OCI-LY3 (cell line): Measurements from ENCODE around the gene REELD1.

Source experiments
- H2AFZ ChIP-seq: fragments of 200-600, 300-600 bp; shearing (Covaris generic); 2 replicates; pipeline ENCODE4 v1.6.0; 2014; ENCODE audit warnings: antibody characterized with exemption, low read depth, low read length
- H3K27ac ChIP-seq: fragments of 200-600, 300-600 bp; sonication (generic); 2 replicates; pipeline ENCODE4 v1.5.1; 2014; ENCODE audit warnings: mild to moderate bottlenecking, low read length, moderate library complexity, mixed read lengths
- H3K27me3 ChIP-seq: fragments of 200-600, 300-600 bp; sonication (generic); 2 replicates; pipeline ENCODE4 v1.6.1; 2014; ENCODE audit warnings: low read depth, low read length, mixed read lengths
- H3K36me3 ChIP-seq: fragments of 200-600, 300-600 bp; sonication (generic); replicated peaks from 2 replicates; pipeline ENCODE3; 2014; ENCODE audit warnings: low read depth, low read length, mixed read lengths
- H3K4me1 ChIP-seq: fragments of 300-600, 200-600 bp; sonication (generic); 2 replicates; pipeline ENCODE4 v1.6.1; 2014; ENCODE audit warnings: low read length, mixed read lengths
- H3K4me2 ChIP-seq: fragments of 200-600, 300-600 bp; sonication (generic); 2 replicates; pipeline ENCODE4 v1.6.1; 2014; ENCODE audit warnings: low read length, mixed read lengths
- H3K4me3 ChIP-seq: fragments of 300-600, 200-600 bp; sonication (generic); 2 replicates; pipeline ENCODE4 v1.5.1; 2014; ENCODE audit warnings: antibody characterized with exemption, mild to moderate bottlenecking, low read length, moderate library complexity
- H3K79me2 ChIP-seq: fragments of 300-600, 200-600 bp; shearing (Covaris generic); 2 replicates; pipeline ENCODE4 v1.6.1; 2014; ENCODE audit warnings: mild to moderate bottlenecking, low read length, mixed read lengths
- H3K9ac ChIP-seq: fragments of 300-600, 200-600 bp; shearing (Covaris generic); 2 replicates; pipeline ENCODE4 v1.6.0; 2014; ENCODE audit warnings: mild to moderate bottlenecking, low read length, moderate library complexity
- H3K9me3 ChIP-seq: fragments of 200-600, 300-600 bp; shearing (Covaris generic); 2 replicates; pipeline ENCODE4 v1.6.1; 2014; ENCODE audit warnings: low read length, mixed read lengths; ENCODE audit not compliant: insufficient read depth
- H4K20me1 ChIP-seq: fragments of 200-600, 300-600 bp; sonication (generic); 2 replicates; pipeline ENCODE4 v1.6.1; 2016; ENCODE audit warnings: low read length, mixed read lengths; ENCODE audit not compliant: insufficient read depth
- EZH2phosphoT487 ChIP-seq: fragments of 200-600 bp; shearing (Covaris generic); IDR thresholded peaks from 2 replicates; pipeline ENCODE4 v1.6.1; 2018; ENCODE audit warnings: antibody characterized with exemption, mixed run types, low read depth
- TF ChIP-seq, protein P1 (sequence below): fragments of 200-600, 300-600 bp; sonication (generic); IDR thresholded peaks from 2 replicates; pipeline ENCODE4 v1.5.1; 2014; ENCODE audit warnings: antibody characterized with exemption, low read length, low read depth

Gene REELD1

DNA sequence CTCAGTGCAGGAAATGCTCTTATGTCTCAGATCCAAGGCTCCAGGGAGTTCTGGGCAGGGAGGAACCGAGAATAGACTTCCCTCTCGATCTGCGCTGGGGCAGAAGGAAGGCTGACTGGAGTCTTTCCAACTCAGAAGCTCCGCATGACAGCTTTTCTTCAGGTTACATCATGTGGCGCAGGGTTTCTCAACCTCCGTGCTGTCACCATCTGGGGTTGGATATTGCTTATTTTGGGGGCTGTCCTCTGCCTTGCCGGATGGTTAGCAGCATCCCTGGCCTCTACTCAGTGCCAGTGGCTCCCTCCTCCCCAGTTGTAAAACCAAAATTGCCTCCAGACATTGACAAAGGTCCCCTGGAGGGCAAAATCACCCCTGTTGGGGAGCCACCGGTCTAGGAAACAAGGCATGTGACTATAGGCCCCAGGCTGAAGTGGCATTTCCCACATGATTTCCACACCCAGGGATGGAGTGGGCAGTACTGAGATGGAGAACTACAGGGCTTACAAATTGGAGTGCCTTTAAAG is 21.4 kb downstream of the REELD1 start:
- Histone ChIP-seq H3K4me1 (no peaks in the 10 kb centered on the region), H3K4me3 (no peak overlapping the region), H3K79me2 (no peaks in the 10 kb centered on the region), H4K20me1 (no peaks in the 10 kb centered on the region), H3K9me3 (no peaks in the 10 kb centered on the region), H3K27ac (no peak overlapping the region), H3K27me3 (no peaks in the 10 kb centered on the region), H3K4me2 (no peak overlapping the region), H3K36me3 (no peaks in the 10 kb centered on the region), H2AFZ (no peak overlapping the region), H3K9ac (no peak overlapping the region)
- TF ChIP-seq, protein P1, sequence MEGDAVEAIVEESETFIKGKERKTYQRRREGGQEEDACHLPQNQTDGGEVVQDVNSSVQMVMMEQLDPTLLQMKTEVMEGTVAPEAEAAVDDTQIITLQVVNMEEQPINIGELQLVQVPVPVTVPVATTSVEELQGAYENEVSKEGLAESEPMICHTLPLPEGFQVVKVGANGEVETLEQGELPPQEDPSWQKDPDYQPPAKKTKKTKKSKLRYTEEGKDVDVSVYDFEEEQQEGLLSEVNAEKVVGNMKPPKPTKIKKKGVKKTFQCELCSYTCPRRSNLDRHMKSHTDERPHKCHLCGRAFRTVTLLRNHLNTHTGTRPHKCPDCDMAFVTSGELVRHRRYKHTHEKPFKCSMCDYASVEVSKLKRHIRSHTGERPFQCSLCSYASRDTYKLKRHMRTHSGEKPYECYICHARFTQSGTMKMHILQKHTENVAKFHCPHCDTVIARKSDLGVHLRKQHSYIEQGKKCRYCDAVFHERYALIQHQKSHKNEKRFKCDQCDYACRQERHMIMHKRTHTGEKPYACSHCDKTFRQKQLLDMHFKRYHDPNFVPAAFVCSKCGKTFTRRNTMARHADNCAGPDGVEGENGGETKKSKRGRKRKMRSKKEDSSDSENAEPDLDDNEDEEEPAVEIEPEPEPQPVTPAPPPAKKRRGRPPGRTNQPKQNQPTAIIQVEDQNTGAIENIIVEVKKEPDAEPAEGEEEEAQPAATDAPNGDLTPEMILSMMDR, result no peak
- no peak for TF ChIP-seq EZH2phosphoT487

DNA sequence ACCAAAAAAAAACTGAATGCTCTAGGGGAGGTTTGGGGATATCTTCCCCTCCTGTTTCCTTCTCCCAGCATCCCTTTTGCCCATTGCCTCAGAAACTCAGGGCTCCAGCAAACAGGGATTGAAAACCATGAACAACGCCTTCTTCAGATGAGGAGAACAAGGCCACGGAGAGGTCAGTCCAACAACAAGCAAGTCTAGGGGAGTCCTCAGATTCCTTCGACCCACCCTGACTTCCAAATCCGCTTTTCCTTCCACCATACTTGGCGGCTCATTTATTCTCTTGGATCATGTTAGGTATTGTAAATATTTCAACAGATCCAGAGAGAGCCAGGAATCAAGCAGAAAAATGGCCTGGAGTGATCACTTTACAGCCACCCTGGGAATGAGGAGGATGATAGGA is 21.9 kb downstream of the REELD1 start:
- TF ChIP-seq, protein P1, result no peak
- TF ChIP-seq EZH2phosphoT487, result no peak
- H2AFZ ChIP-seq, result no peak overlapping the region
- H3K4me1 ChIP-seq, result peaks cover under 1% of the 10 kb centered on the region
- H3K27ac ChIP-seq, result no peak overlapping the region
- no peak overlapping the region for H3K4me2 ChIP-seq
- no peaks in the 10 kb centered on the region for H3K79me2 ChIP-seq
- no peaks in the 10 kb centered on the region for H3K9me3 ChIP-seq
- H3K27me3 ChIP-seq, result no peaks in the 10 kb centered on the region
- no peak overlapping the region for H3K9ac ChIP-seq
- no peaks in the 10 kb centered on the region for H3K36me3 ChIP-seq
- no peak overlapping the region for H3K4me3 ChIP-seq
- no peaks in the 10 kb centered on the region for H4K20me1 ChIP-seq

DNA sequence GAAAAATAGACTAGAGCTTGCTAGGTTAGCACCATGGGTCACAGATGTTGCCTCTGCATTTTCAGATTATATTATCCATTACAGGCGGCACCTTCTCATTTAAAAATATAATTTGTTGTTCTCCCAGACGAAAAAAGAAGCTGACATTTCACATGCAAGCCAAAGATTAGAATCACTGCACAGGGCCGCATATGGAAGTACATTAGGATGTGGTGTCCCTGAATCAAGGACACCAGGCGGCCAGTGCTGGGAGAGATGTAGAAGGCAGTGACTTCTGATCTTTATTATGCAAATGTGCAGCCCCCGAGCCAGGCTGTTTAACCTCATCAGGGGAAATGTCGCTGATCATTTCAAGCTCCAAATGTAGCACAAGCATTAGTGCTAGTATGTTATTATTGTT is 22.8 kb downstream of the REELD1 start:
- Histone ChIP-seq H3K4me3 (no peak overlapping the region), H3K9ac (no peak overlapping the region), H3K27ac (no peak overlapping the region), H3K4me2 (no peak overlapping the region), H2AFZ (no peak overlapping the region), H3K79me2 (no peaks in the 10 kb centered on the region), H3K27me3 (no peaks in the 10 kb centered on the region), H3K4me1 (peaks cover 8% of the 10 kb centered on the region), H3K9me3 (no peaks in the 10 kb centered on the region), H3K36me3 (no peaks in the 10 kb centered on the region), H4K20me1 (no peaks in the 10 kb centered on the region)
- TF ChIP-seq, protein P1, result no peak
- no peak for TF ChIP-seq EZH2phosphoT487

DNA sequence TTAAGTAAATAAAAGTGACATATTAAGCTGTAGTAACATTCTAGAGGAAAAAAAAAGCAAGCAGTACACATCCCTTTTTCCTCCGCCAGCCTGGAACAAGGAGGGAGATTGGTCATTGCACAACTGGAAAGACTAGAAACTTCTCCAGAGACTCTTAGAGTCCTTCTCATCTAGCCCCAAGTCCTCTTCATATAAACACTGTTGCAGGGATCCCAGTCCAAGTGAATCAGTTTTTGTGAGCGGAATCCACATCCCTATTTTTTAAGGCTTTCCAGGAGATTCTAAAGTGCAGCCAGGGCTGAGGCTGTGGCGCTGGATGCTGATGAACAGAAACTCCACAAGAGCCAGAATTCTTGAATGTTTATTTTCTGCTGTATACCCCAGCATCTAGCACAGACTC is 23.8 kb downstream of the REELD1 start:
- TF ChIP-seq EZH2phosphoT487, result no peak
- TF ChIP-seq, protein P1, result no peak
- Histone ChIP-seq H3K4me2 (no peak overlapping the region), H4K20me1 (no peaks in the 10 kb centered on the region), H3K4me1 (peaks cover 10% of the 10 kb centered on the region), H3K27me3 (no peaks in the 10 kb centered on the region), H2AFZ (no peak overlapping the region), H3K27ac (no peak overlapping the region), H3K4me3 (no peak overlapping the region), H3K9me3 (no peaks in the 10 kb centered on the region), H3K36me3 (no peaks in the 10 kb centered on the region), H3K79me2 (no peaks in the 10 kb centered on the region), H3K9ac (no peak overlapping the region)
